IMR-90 (cell line): ENCODE results near the gene RNPEPL1. TPM values are rescaled to one million over a fixed set of nuclear protein-coding genes. Genes with fewer than 3 reads are reported as not detected.
A peak's percentile ranks its signal among the peaks of the same experiment; 100 is the strongest.

Experiments used
- ATAC-seq: fragments of 200-7000 bp; cut with Tn5 transposase; 2 replicates; pipeline ENCODE4 v1.9.1; 2020; ENCODE audit warnings: low read depth, mild to moderate bottlenecking, moderate library complexity
- BruUV-seq: library from RNA; stranded (reverse); fragments of 400-500 nt; replicated peaks from 2 replicates; lab custom pipeline; 2021; lab: Mats Ljungman, UMichigan
- CTCF ChIA-PET: fragments of 300-600 bp; formaldehyde crosslinking; extraction: SDS; loops from one replicate; lab custom pipeline; 2021; ENCODE audit warnings: antibody characterized with exemption; lab: Yijun Ruan, JAX
- POLR2A ChIA-PET: fragments of 300-600 bp; sonication (Branson Sonifier 250); formaldehyde crosslinking; loops from one replicate; lab custom pipeline; 2022; ENCODE audit warnings: antibody characterized with exemption; ENCODE audit not compliant: unreplicated experiment; lab: Charles Lee
- DNase-seq: peaks from one replicate; pipeline ENCODE4 v3.0.0; 2013
- H2AFZ ChIP-seq: replicated peaks from 2 replicates; pipeline ENCODE3; 2013; ENCODE audit warnings: low read length, mild to moderate bottlenecking; ENCODE audit not compliant: poor library complexity
- H2AK5ac ChIP-seq: 2 replicates; pipeline ENCODE4 v1.6.1; 2013; ENCODE audit warnings: low read depth, low read length, inconsistent platforms
- H2AK9ac ChIP-seq: replicated peaks from 2 replicates; pipeline ENCODE3; 2013; ENCODE audit warnings: mild to moderate bottlenecking, low read depth, low read length, moderate library complexity; ENCODE audit not compliant: poor library complexity
- H2BK120ac ChIP-seq: 2 replicates; pipeline ENCODE4 v1.6.1; 2013; ENCODE audit warnings: low read depth, low read length, inconsistent platforms
- H2BK15ac ChIP-seq: 3 replicates; pipeline ENCODE4 v1.6.1; 2013; ENCODE audit warnings: low read depth, low read length, inconsistent platforms
- H2BK20ac ChIP-seq: 2 replicates; pipeline ENCODE4 v1.6.1; 2013; ENCODE audit warnings: low read depth, mild to moderate bottlenecking, inconsistent platforms, low read length, moderate library complexity
- H2BK5ac ChIP-seq: 2 replicates; pipeline ENCODE4 v1.6.1; 2013; ENCODE audit warnings: mild to moderate bottlenecking, low read depth, low read length, inconsistent platforms; ENCODE audit not compliant: poor library complexity, severe bottlenecking
- H3K14ac ChIP-seq: replicated peaks from 2 replicates; pipeline ENCODE4 v1.6.1; 2013; ENCODE audit warnings: low read depth, low read length, inconsistent platforms
- H3K18ac ChIP-seq: 2 replicates; pipeline ENCODE4 v1.6.1; 2013; ENCODE audit warnings: low read depth, low read length, control low read depth
- H3K23ac ChIP-seq: 2 replicates; pipeline ENCODE4 v1.6.1; 2013; ENCODE audit warnings: low read depth, low read length, inconsistent platforms
- H3K27ac ChIP-seq: 2 replicates; pipeline ENCODE4 v1.5.1; 2013; ENCODE audit warnings: mild to moderate bottlenecking, control low read depth, low read length; ENCODE audit not compliant: insufficient read depth
- H3K27me3 ChIP-seq: 2 replicates; pipeline ENCODE4 v1.6.1; 2013; ENCODE audit warnings: low read length; ENCODE audit not compliant: control insufficient read depth, insufficient read depth
- H3K36me3 ChIP-seq: 2 replicates; pipeline ENCODE4 v1.6.1; 2013; ENCODE audit warnings: low read length, mixed read lengths; ENCODE audit not compliant: control insufficient read depth, insufficient read depth
- H3K4ac ChIP-seq: 2 replicates; pipeline ENCODE4 v1.6.1; 2013; ENCODE audit warnings: low read depth, low read length, inconsistent platforms
- H3K4me1 ChIP-seq: 2 replicates; pipeline ENCODE4 v1.6.1; 2013; ENCODE audit warnings: low read length, mixed read lengths; ENCODE audit not compliant: control insufficient read depth, insufficient read depth
- H3K4me2 ChIP-seq: 2 replicates; pipeline ENCODE4 v1.6.1; 2013; ENCODE audit warnings: low read depth, mild to moderate bottlenecking, control low read depth, low read length, moderate library complexity
- H3K4me3 ChIP-seq: 2 replicates; pipeline ENCODE4 v1.5.1; 2013; ENCODE audit warnings: low read depth, mild to moderate bottlenecking, control low read depth, low read length, moderate library complexity; ENCODE audit not compliant: insufficient read depth
- H3K56ac ChIP-seq: 2 replicates; pipeline ENCODE4 v1.6.1; 2013; ENCODE audit warnings: low read length, inconsistent platforms; ENCODE audit not compliant: insufficient read depth; ENCODE audit errors: extremely low read depth
- H3K79me1 ChIP-seq, 2 experiments: 2 replicates each; pipeline ENCODE4 v1.6.1; 2013; ENCODE audit warnings: low read length in 2 of 2, inconsistent platforms in 1 of 2, low read depth in 1 of 2
- H3K9ac ChIP-seq: 2 replicates; pipeline ENCODE4 v1.6.1; 2013; ENCODE audit warnings: low read depth, low read length, control low read depth
- H3K9me1 ChIP-seq: 2 replicates; pipeline ENCODE4 v1.6.1; 2013; ENCODE audit warnings: low read length, inconsistent platforms; ENCODE audit not compliant: insufficient read depth
- H3K9me3 ChIP-seq: 2 replicates; pipeline ENCODE4 v1.6.1; 2013; ENCODE audit warnings: low read length; ENCODE audit not compliant: control insufficient read depth, insufficient read depth
- H4K20me1 ChIP-seq: 2 replicates; pipeline ENCODE4 v1.6.1; 2013; ENCODE audit warnings: low read length, inconsistent platforms; ENCODE audit not compliant: insufficient read depth
- H4K5ac ChIP-seq: 2 replicates; pipeline ENCODE4 v1.6.1; 2013; ENCODE audit warnings: mild to moderate bottlenecking, low read depth, low read length, control low read depth
- H4K8ac ChIP-seq, 2 experiments: 2 replicates each; pipeline ENCODE4 v1.6.1; 2013; ENCODE audit warnings: low read depth in 2 of 2, low read length in 2 of 2, control low read depth in 1 of 2, inconsistent platforms in 1 of 2
- H4K91ac ChIP-seq: 2 replicates; pipeline ENCODE4 v1.6.1; 2013; ENCODE audit warnings: low read depth, low read length, inconsistent platforms; ENCODE audit not compliant: insufficient read depth
- BHLHE40 ChIP-seq: fragments of 150-350 bp; IDR thresholded peaks from 2 replicates; pipeline ENCODE4 v1.6.1; 2016; ENCODE audit warnings: mild to moderate bottlenecking, low read depth, low read length
- CEBPB ChIP-seq: IDR thresholded peaks from 2 replicates; pipeline ENCODE4 v1.6.1; 2012; ENCODE audit warnings: low read depth, low read length, improper control_type of control experiment
- FOS ChIP-seq: fragments of 150-350 bp; IDR thresholded peaks from 2 replicates; pipeline ENCODE4 v1.6.1; 2016; ENCODE audit warnings: low read depth, low read length
- MAFK ChIP-seq: IDR thresholded peaks from 2 replicates; pipeline ENCODE4 v1.6.1; 2012; ENCODE audit warnings: low read depth, low read length, improper control_type of control experiment
- MAZ ChIP-seq: IDR thresholded peaks from 2 replicates; pipeline ENCODE4 v1.6.1; 2012; ENCODE audit warnings: low read depth, mild to moderate bottlenecking, low read length, improper control_type of control experiment, moderate library complexity, borderline replicate concordance
- MXI1 ChIP-seq: IDR thresholded peaks from 2 replicates; pipeline ENCODE4 v1.6.1; 2012; ENCODE audit warnings: low read depth, mild to moderate bottlenecking, low read length, moderate library complexity, borderline replicate concordance
- NFE2L2 ChIP-seq: fragments of 150-350 bp; IDR thresholded peaks from 2 replicates; pipeline ENCODE4 v1.6.1; 2016; ENCODE audit warnings: low read depth, mild to moderate bottlenecking, low read length
- POLR2A ChIP-seq: IDR thresholded peaks from 2 replicates; pipeline ENCODE4 v1.6.1; 2012; ENCODE audit warnings: mild to moderate bottlenecking, low read depth, low read length
- RCOR1 ChIP-seq: IDR thresholded peaks from 2 replicates; pipeline ENCODE4 v1.6.1; 2012; ENCODE audit warnings: mild to moderate bottlenecking, low read length, improper control_type of control experiment; ENCODE audit not compliant: insufficient replicate concordance
- RFX5 ChIP-seq: IDR thresholded peaks from 2 replicates; pipeline ENCODE4 v1.8.0; 2012; ENCODE audit warnings: low read depth, mild to moderate bottlenecking, low read length, moderate library complexity
- SMC3 ChIP-seq: fragments of 150-350 bp; IDR thresholded peaks from 2 replicates; pipeline ENCODE4 v1.6.1; 2016; ENCODE audit warnings: low read depth, mild to moderate bottlenecking, antibody characterized with exemption, low read length, moderate library complexity
- WGBS, 2 experiments: methylation state at CpG; one replicate each; pipeline versions ENCODE4 v1.1.5 to v1.1.7; 2013; ENCODE audit warnings: missing lambda C conversion rate in 2 of 2; ENCODE audit not compliant: insufficient read length in 1 of 2; ENCODE audit errors: extremely low coverage in 2 of 2; 5-methylcytosine and 5-hydroxymethylcytosine counted together
- dilution Hi-C: fragments of 300-500 bp; cut with HindIII; formaldehyde crosslinking; loops from one replicate; pipeline ENCODE4 v1.14.3; 2018; ENCODE audit warnings: low sequenced_read_pairs; ENCODE audit not compliant: unreplicated experiment
- in situ Hi-C: fragments of 300-500 bp; cut with MboI; formaldehyde crosslinking; loops from 3 replicates; pipeline ENCODE4 v1.14.3; 2019; ENCODE audit warnings: low sequenced_read_pairs, inconsistent platforms, mixed read lengths
- intact Hi-C: fragments of 100-400 bp; cut with micrococcal nuclease; formaldehyde crosslinking; loops from 2 replicates; pipeline ENCODE4 v1.10.0; 2022
- polyA plus RNA-seq, 3 experiments: library from polyadenylated mRNA; depleted of rRNA; stranded (reverse); fragments of >200 nt; gene quantifications; 2 replicates each; pipeline ENCODE4 v1.2.3, GENCODE V29; 2012; ENCODE audit warnings: low replicate concordance in 1 of 3
- total RNA-seq: library from RNA; depleted of rRNA; stranded (reverse); fragments of >200 nt; gene quantifications from 2 replicates; pipeline ENCODE4 v1.2.3, GENCODE V29; 2012
- TF ChIP-seq, protein P1 (sequence below): fragments of 150-350 bp; IDR thresholded peaks from 2 replicates; pipeline ENCODE4 v1.6.1; 2016; ENCODE audit warnings: low read depth, mild to moderate bottlenecking, low read length, moderate library complexity, borderline replicate concordance
- TF ChIP-seq, protein P2 (sequence below): conservative IDR thresholded peaks from 2 replicates; pipeline ENCODE4 v1.5.1; 2012; ENCODE audit warnings: mild to moderate bottlenecking, low read depth, low read length, improper control_type of control experiment
- TF ChIP-seq, protein P3 (sequence below): fragments of 150-350 bp; IDR thresholded peaks from 2 replicates; pipeline ENCODE4 v1.6.1; 2017; ENCODE audit warnings: mild to moderate bottlenecking, antibody characterized with exemption, low read length, low read depth

The RNPEPL1 gene
- total and polyA plus RNA-seq, 2 of the 4 experiments (the other 2 are of a cell fraction) = 3.8 to 18.7 TPM

- H2AK5ac ChIP-seq = peak overlapping the region; percentile 79
- peak overlapping the region; percentile 87 for H3K18ac ChIP-seq
- peak overlapping the region; percentile 84 for H3K27ac ChIP-seq
- H2BK5ac ChIP-seq = peak overlapping the region; percentile 96
- H3K27me3 ChIP-seq = no peaks in the 10 kb centered on the region
- peaks cover 22% of the 10 kb centered on the region for H3K4me1 ChIP-seq
- no peak overlapping the region for H2BK20ac ChIP-seq
- H3K56ac ChIP-seq = peak overlapping the region; percentile 87
- peaks cover 30% of the 10 kb centered on the region for H3K9me1 ChIP-seq
- dilution Hi-C loops = no loop called here
- H3K79me1 ChIP-seq = peaks cover 27 to 62% of the 10 kb centered on the region in 2 experiments
- ChIA-PET CTCF (interaction anchor here (0.7 kb wide), 1 partner anchor 901 kb away, joined by 3 read pairs; no protein-coding TSS in a partner anchor), POLR2A (no interaction called here)
- ATAC-seq (no peak; the same call in 1 of the 2 replicates), DNase-seq (peak; percentile 91)
- H4K5ac ChIP-seq = peak overlapping the region; percentile 73
- intact Hi-C loops = loop anchor here (10.0 kb wide), 1 partner anchor 433 kb away; the partner anchor contains the start of gene SNED1
- peak overlapping the region; percentile 82 for H2BK120ac ChIP-seq
- peak overlapping the region; percentile 98 for H2AK9ac ChIP-seq
- H4K91ac ChIP-seq = peak overlapping the region; percentile 69
- peak overlapping the region; percentile 96 for H3K4ac ChIP-seq
- H4K8ac ChIP-seq = peak overlapping the region; percentile 52 to 83
- 0% methylated on average over 5 of the region's 14 CpGs; no CpG with 5 or more reads in 1 of the 2 experiments for WGBS, 2 experiments
- H3K9ac ChIP-seq = peak overlapping the region; percentile 72
- peak overlapping the region; percentile 58 for H3K4me3 ChIP-seq
- peak overlapping the region; percentile 49; the same call in 1 of the 3 replicates for H2BK15ac ChIP-seq
- in situ Hi-C loops = no loop called here
- H3K4me2 ChIP-seq = peak overlapping the region; percentile 93
- TSS peak; percentile 87 for BruUV-seq
- H4K20me1 ChIP-seq = peaks cover 20% of the 10 kb centered on the region
- H3K23ac ChIP-seq = peak overlapping the region; percentile 93
- H3K9me3 ChIP-seq = no peaks in the 10 kb centered on the region
- peak overlapping the region; percentile 96 for H3K14ac ChIP-seq
- peak overlapping the region; percentile 90 for H2AFZ ChIP-seq
- H3K36me3 ChIP-seq = peaks cover 1% of the 10 kb centered on the region; the same call in 1 of the 2 replicates
- peak; percentile 63; the same call in 1 of the 2 replicates for TF ChIP-seq MXI1
- no peak for TF ChIP-seq SMC3
- no peak for TF ChIP-seq RFX5
- no peak for TF ChIP-seq CEBPB
- TF ChIP-seq POLR2A = 0 out of 2 replicates have a peak, but pooled peaks have one; percentile 64
- TF ChIP-seq BHLHE40 = no peak
- TF ChIP-seq FOS = peak; percentile 60
- TF ChIP-seq MAFK = no peak
- TF ChIP-seq RCOR1 = no peak
- TF ChIP-seq, protein P1, sequence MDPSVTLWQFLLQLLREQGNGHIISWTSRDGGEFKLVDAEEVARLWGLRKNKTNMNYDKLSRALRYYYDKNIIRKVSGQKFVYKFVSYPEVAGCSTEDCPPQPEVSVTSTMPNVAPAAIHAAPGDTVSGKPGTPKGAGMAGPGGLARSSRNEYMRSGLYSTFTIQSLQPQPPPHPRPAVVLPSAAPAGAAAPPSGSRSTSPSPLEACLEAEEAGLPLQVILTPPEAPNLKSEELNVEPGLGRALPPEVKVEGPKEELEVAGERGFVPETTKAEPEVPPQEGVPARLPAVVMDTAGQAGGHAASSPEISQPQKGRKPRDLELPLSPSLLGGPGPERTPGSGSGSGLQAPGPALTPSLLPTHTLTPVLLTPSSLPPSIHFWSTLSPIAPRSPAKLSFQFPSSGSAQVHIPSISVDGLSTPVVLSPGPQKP = no peak
- TF ChIP-seq, protein P2, sequence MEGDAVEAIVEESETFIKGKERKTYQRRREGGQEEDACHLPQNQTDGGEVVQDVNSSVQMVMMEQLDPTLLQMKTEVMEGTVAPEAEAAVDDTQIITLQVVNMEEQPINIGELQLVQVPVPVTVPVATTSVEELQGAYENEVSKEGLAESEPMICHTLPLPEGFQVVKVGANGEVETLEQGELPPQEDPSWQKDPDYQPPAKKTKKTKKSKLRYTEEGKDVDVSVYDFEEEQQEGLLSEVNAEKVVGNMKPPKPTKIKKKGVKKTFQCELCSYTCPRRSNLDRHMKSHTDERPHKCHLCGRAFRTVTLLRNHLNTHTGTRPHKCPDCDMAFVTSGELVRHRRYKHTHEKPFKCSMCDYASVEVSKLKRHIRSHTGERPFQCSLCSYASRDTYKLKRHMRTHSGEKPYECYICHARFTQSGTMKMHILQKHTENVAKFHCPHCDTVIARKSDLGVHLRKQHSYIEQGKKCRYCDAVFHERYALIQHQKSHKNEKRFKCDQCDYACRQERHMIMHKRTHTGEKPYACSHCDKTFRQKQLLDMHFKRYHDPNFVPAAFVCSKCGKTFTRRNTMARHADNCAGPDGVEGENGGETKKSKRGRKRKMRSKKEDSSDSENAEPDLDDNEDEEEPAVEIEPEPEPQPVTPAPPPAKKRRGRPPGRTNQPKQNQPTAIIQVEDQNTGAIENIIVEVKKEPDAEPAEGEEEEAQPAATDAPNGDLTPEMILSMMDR = no peak
- TF ChIP-seq, protein P3, sequence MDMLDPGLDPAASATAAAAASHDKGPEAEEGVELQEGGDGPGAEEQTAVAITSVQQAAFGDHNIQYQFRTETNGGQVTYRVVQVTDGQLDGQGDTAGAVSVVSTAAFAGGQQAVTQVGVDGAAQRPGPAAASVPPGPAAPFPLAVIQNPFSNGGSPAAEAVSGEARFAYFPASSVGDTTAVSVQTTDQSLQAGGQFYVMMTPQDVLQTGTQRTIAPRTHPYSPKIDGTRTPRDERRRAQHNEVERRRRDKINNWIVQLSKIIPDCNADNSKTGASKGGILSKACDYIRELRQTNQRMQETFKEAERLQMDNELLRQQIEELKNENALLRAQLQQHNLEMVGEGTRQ = peak; percentile 77
- TF ChIP-seq NFE2L2 = no peak
- TF ChIP-seq MAZ = no peak
These were observed 6.8 kb upstream of the RNPEPL1 start for GRCh38 chr2:240561325-240561971.
